Measurements from ENCODE around the gene CENPW.

Gene CENPW

GRCh38 chr6:126313941-126314340 lies 26.0 kb upstream of the CENPW start:
- no peak for TF ChIP-seq POLR2AphosphoS5 (IDR thresholded peaks at IDR 0.05; ENCODE audit: low read depth, low read length)
- no peak for TF ChIP-seq SIN3A (IDR thresholded peaks at IDR 0.05; ENCODE audit: borderline replicate concordance, insufficient read depth, low read length)
- TF ChIP-seq TAF1 (IDR thresholded peaks at IDR 0.05; ENCODE audit: borderline replicate concordance, insufficient read depth, low read length), result no peak
- TF ChIP-seq FOXP2 (optimal IDR thresholded peaks at IDR 0.05; ENCODE audit: borderline replicate concordance, extremely low read depth, extremely low read length, insufficient read depth), result no peak
- no peak for TF ChIP-seq REST (IDR thresholded peaks at IDR 0.05; ENCODE audit: insufficient read depth in 1 of 2, low read depth in 2 of 2, low read length in 2 of 2)

- TF ChIP-seq FOXP2 (optimal IDR thresholded peaks at IDR 0.05; ENCODE audit: borderline replicate concordance, extremely low read depth, extremely low read length, insufficient read depth) (no peak), REST (IDR thresholded peaks at IDR 0.05; ENCODE audit: insufficient read depth in 1 of 2, low read depth in 2 of 2, low read length in 2 of 2) (no peak), POLR2AphosphoS5 (IDR thresholded peaks at IDR 0.05; ENCODE audit: low read depth, low read length) (no peak), SIN3A (IDR thresholded peaks at IDR 0.05; ENCODE audit: borderline replicate concordance, insufficient read depth, low read length) (no peak)
These were observed 21.1 kb upstream of the CENPW start for GRCh38 chr6:126318797-126319196.

- no peak for TF ChIP-seq FOXP2 (optimal IDR thresholded peaks at IDR 0.05; ENCODE audit: borderline replicate concordance, extremely low read depth, extremely low read length, insufficient read depth)
- TF ChIP-seq SIN3A (IDR thresholded peaks at IDR 0.05; ENCODE audit: borderline replicate concordance, insufficient read depth, low read length), result no peak
- TF ChIP-seq TAF1 (IDR thresholded peaks at IDR 0.05; ENCODE audit: borderline replicate concordance, insufficient read depth, low read length), result no peak
- no peak for TF ChIP-seq POLR2AphosphoS5 (IDR thresholded peaks at IDR 0.05; ENCODE audit: low read depth, low read length)
- TF ChIP-seq REST (IDR thresholded peaks at IDR 0.05; ENCODE audit: insufficient read depth in 1 of 2, low read depth in 2 of 2, low read length in 2 of 2), result no peak
These were observed 6.2 kb upstream of the CENPW start for GRCh38 chr6:126333729-126334128.

DNA sequence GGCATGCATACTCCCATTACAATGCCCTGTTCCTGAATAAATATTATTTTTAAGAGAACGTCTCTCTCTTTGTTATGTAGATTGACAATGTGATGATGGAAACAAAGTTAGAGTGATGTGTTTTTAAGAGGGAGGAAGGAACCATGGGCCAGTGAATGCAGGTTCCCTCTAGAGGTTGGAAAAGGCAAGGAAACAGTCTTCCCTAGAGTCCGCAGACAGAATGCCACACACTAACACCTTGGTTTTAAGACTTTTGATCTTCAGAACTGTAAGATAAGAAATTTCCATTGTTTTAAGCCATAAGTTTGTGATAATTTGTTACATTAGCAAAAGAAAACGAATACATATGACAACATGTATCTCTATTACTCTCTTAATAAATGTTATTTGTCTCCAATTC lies 4.7 kb upstream of the CENPW start:
- TF ChIP-seq REST (IDR thresholded peaks at IDR 0.05; ENCODE audit: insufficient read depth in 1 of 2, low read depth in 2 of 2, low read length in 2 of 2) (no peak), TAF1 (IDR thresholded peaks at IDR 0.05; ENCODE audit: borderline replicate concordance, insufficient read depth, low read length) (no peak), POLR2AphosphoS5 (IDR thresholded peaks at IDR 0.05; ENCODE audit: low read depth, low read length) (no peak), FOXP2 (optimal IDR thresholded peaks at IDR 0.05; ENCODE audit: borderline replicate concordance, extremely low read depth, extremely low read length, insufficient read depth) (no peak), SIN3A (IDR thresholded peaks at IDR 0.05; ENCODE audit: borderline replicate concordance, insufficient read depth, low read length) (no peak)

DNA sequence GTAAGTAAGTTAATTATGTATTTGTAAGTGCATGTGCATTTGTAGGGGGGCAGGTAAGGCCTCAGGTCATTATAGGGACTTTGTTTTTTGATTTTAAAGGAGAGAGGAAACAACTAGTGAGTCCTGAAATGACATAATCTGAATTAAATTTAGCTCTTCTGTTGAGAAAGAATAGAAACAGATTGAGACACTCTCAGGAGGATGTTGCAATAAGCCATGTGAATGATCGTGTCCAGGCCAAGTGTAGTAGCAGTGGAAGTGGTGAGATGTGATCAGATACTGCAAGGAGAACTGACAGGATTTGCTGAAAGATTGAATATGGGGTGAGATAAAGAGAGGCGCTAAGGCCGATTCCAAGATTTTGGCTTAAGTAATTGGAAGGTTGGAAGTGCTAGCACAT lies 2.6 kb upstream of the CENPW start:
- no peak for TF ChIP-seq TAF1 (IDR thresholded peaks at IDR 0.05; ENCODE audit: borderline replicate concordance, insufficient read depth, low read length)
- no peak for TF ChIP-seq SIN3A (IDR thresholded peaks at IDR 0.05; ENCODE audit: borderline replicate concordance, insufficient read depth, low read length)
- TF ChIP-seq REST (IDR thresholded peaks at IDR 0.05; ENCODE audit: insufficient read depth in 1 of 2, low read depth in 2 of 2, low read length in 2 of 2), result no peak
- no peak for TF ChIP-seq FOXP2 (optimal IDR thresholded peaks at IDR 0.05; ENCODE audit: borderline replicate concordance, extremely low read depth, extremely low read length, insufficient read depth)
- TF ChIP-seq POLR2AphosphoS5 (IDR thresholded peaks at IDR 0.05; ENCODE audit: low read depth, low read length), result no peak
